D721Med (cell line): Measurements from ENCODE around the gene OSGIN1.

Experiments used
- DNase-seq: peaks from one replicate; pipeline ENCODE4 v3.0.0; 2011; ENCODE audit warnings: low spot score; ENCODE audit not compliant: insufficient read length
- FAIRE-seq: peaks from 2 replicates; lab custom pipeline; 2011; peaks lifted over from hg19 to GRCh38; lab: Jason Lieb, UNC
- TF ChIP-seq, protein P1 (sequence below): IDR thresholded peaks from 2 replicates; pipeline ENCODE4 v1.5.1; 2012; ENCODE audit warnings: mild to moderate bottlenecking, control low read depth; ENCODE audit not compliant: insufficient read depth; ENCODE audit errors: missing control alignments

The OSGIN1 gene

DNA sequence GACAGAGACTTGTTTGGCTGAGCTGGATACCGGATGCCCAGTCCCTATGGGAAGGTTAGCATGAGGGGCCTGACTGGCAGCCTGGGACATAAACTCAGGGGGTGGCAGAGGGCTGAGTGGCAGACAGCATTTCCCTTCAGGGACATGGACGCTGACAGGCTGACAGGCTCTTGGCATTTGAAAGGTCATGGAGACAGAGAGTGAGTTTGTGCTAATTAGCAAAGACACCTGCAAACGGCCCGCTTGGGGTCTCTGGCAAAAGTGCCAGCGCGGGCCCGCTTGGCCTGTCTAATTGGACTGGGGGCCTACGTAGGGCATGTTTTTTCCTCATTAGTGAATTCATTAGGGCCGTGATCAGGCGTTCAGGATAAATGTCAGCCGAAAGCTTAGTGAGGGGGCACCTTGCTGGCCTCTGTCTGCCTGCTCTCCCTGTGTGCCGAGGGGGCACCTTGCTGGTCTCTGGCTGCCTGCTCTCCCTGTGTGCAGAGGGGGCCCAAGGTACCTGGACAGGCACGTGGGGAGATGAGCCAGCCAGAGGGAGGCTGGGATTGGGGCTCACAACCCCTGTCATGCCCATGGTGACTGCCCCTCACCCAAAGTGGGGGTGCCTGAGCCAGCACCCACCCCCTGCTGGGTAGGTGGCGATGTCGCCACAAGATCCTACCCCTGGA lies 22.7 kb downstream of the OSGIN1 start:
- FAIRE-seq (no peak), DNase-seq (no peak)
- TF ChIP-seq, protein P1, sequence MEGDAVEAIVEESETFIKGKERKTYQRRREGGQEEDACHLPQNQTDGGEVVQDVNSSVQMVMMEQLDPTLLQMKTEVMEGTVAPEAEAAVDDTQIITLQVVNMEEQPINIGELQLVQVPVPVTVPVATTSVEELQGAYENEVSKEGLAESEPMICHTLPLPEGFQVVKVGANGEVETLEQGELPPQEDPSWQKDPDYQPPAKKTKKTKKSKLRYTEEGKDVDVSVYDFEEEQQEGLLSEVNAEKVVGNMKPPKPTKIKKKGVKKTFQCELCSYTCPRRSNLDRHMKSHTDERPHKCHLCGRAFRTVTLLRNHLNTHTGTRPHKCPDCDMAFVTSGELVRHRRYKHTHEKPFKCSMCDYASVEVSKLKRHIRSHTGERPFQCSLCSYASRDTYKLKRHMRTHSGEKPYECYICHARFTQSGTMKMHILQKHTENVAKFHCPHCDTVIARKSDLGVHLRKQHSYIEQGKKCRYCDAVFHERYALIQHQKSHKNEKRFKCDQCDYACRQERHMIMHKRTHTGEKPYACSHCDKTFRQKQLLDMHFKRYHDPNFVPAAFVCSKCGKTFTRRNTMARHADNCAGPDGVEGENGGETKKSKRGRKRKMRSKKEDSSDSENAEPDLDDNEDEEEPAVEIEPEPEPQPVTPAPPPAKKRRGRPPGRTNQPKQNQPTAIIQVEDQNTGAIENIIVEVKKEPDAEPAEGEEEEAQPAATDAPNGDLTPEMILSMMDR, result no peak

DNA sequence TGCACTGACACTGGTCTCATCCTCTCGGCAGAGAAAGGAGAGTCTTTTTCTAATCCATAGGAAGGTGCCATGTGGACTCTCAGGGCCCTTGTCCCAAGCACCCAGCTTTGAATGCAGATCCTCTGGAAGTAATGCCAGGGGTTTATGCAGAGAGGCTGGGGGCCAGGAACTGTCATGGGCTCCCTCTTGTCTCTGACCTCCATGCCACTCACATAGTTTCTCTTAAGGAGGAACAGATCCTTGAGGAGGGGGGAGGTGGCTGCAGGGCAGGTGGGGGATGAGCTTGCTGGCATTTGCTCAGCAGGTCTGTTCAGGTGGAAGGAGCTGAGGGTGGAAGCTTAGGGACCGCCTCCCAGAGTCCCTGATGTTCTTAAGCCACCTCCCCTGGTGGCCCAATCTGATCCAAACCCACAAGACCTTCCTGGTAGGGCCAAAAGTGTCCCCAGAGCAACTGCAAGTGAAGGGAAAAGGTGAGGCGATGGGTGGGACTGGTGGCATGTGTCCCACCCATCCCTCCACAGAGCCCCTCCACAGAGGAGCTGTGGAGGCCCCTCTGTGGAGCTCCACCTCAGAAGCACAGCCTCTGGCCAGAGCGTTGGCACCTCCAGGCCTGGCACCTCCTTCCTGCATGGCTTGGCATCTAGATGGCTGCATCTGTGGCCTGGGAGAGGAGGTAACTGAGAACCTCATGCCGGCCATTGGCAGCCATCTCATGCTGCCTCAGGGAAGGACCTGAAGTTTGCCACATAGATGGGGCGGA lies 24.2 kb downstream of the OSGIN1 start:
- FAIRE-seq (no peak), DNase-seq (no peak)
- TF ChIP-seq, protein P1, result no peak

DNA sequence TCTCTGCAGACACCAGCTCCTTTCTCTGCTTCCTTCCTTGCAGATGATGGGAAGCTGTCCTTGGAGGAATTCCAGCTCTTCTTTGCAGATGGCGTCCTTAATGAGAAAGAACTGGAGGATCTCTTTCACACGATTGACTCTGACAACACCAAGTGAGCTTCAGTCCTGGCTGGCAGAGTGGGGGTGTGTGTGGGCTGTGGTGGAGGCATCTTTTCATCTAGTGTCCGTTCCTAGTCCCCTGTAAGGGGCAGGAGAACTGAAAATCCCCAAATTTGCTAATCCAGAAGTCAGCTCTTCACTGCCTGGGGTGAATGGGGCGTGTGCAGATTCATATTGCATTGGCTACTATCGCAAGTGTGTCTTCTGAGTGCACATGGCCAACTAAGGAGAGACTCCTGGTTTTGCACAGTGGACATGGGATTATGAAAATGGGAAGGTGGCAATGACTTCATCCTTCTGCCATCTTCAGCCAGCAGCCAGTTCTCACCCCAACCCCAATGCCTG lies 25.4 kb downstream of the OSGIN1 start:
- DNase-seq, result no peak
- TF ChIP-seq, protein P1, result no peak
- FAIRE-seq, result no peak

DNA sequence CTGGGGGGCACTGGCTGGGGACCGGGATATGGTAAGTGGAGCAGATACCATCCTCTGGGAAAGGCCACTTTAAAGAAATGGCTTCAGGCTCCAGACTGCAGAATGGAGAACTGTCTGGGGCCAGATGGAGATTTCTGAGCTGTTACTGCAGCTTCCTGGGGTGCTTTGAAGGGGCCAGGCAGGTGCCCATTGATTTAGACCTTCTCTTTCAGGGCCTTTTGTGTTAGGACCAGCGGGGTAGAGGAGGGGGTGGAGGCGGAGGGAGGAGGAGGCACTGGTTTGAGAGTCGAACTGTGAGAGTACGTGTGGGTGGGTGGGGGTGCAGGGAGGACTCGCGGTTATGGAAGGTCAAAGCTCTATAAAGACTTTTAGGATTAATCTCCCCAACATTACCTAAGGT lies 26.4 kb downstream of the OSGIN1 start:
- DNase-seq (no peak), FAIRE-seq (no peak)
- TF ChIP-seq, protein P1, result no peak

DNA sequence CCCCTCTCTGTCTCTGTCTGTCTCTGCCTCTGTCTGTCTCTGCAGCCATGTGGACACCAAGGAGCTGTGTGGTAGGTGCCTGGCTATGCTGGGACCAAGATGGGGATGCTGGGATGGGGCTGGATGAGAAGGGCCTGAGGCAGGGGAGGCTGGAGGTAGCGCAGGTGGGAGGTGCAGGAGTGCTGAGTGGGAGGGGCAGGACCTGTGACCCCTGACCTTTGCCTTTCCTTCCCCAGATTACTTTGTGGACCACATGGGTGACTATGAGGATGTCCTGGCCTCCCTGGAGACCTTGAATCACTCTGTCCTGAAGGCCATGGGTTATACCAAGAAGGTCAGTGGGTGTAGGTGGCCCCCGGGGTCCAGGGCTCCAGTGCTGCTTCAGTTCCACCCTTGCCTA lies 27.8 kb downstream of the OSGIN1 start:
- TF ChIP-seq, protein P1, result no peak
- DNase-seq (no peak), FAIRE-seq (no peak)

DNA sequence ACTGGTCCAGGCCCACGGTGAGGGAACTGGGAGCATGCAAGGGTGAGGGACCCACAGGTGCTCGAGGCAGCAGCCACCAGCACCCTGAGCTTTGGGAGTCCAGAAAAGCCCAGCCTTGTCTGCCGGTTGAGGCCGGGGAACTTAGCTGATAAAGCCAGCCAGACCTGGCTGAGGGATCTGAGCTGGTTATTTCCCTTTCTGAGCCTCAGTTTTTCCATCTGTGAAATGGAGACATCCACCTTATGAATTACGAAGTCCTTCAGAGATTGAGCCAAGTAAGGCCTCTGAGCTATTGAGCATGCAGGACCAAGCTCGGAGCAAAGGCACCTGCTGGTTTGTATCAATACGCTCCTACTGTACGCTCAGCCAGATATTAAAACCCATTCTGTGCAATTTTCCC lies 28.8 kb downstream of the OSGIN1 start:
- DNase-seq (no peak), FAIRE-seq (no peak)
- TF ChIP-seq, protein P1, result no peak

DNA sequence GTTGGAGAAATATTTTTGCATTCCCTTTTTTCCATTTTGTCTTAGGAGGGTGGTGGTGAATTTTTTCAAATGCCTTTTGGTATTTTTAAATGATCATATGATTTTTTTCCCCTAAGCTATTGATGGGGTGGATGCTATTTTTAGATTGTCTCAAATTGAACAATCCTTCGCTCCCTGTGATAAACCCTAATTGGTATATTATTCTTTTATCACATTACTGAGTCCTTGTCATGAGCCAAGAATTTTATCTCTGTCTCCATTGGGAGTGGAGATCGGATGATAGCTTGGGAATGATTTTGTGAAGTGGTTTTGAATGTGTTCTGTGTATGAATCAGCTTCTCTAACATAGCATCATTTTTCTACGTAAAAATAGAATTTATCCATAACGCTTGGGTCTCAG lies 30.5 kb downstream of the OSGIN1 start:
- FAIRE-seq, result no peak
- no peak for DNase-seq
- TF ChIP-seq, protein P1, result no peak
